HG03064 (cell line): Measurements from ENCODE around the gene CLEC18A.
"Not testable (repeated sequence)": the region's sequence is repeated elsewhere in the genome, so short reads cannot be mapped to it uniquely, and the experiment has no call there.

ENCODE experiments used
- ATAC-seq: cut with Tn5 transposase; IDR thresholded peaks from one replicate; pipeline ENCODE4 v1.9.1; 2021; ENCODE audit warnings: low read depth; ENCODE audit not compliant: unreplicated experiment

CLEC18A gene

DNA sequence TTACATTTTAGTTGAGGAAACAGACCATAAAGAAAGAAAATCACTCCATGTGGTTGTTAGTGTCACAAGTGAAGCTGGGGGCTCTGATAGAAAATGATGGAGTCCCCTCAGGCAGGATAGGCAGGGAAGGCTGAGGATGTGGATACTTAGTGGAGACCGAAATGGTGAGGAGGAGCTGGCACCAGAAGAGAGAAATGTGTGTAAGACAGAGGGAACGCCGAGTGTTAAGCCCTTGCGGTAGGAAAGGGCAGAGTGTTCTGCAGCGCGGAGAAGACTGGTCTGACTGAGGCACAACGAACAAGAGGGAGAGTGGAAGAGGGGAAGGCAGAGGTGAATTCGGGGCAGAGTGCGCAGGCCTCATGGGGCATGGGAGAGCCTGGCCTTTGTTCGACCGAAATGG is 61.2 kb downstream of the CLEC18A start:
- ATAC-seq = not testable (repeated sequence)

DNA sequence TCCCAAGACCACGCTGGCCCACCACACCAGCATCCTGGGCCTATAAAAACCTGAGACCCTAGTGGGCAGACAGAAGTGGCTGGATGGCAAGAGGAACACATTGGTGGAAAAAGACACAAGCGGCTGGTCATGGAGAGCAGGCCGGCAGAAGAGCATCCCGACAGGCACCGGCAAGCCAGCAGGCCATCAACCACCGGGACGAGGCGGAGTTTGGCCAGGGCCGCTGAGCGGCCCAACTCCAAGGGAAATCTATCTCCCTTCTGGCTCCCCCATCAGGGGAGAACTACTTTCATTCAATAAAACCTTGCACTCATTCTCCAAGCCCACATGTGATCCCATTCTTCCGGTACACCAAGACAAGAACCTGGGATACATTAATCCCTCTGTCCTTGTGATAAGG is 61.8 kb downstream of the CLEC18A start:
- ATAC-seq = not testable (repeated sequence)
